BJ (cell line): Measurements from ENCODE around the gene PADI3. TPM values are rescaled to one million over a fixed set of nuclear protein-coding genes. Genes with fewer than 3 reads are reported as not detected.

Experiments
- CTCF ChIA-PET: fragments of 350-600 bp; formaldehyde crosslinking; extraction: SDS; loops from one replicate; lab custom pipeline; 2021; ENCODE audit warnings: antibody characterized with exemption, inconsistent platforms; lab: Yijun Ruan, JAX
- POLR2A ChIA-PET: fragments of 300-600 bp; sonication (Branson Sonifier 250); formaldehyde crosslinking; extraction: SDS; loops from one replicate; lab custom pipeline; 2021; ENCODE audit warnings: antibody characterized with exemption; lab: Charles Lee
- DNase-seq: peaks from one replicate; pipeline ENCODE4 v3.0.0-alpha.2; 2011; ENCODE audit warnings: low read depth
- H3K27me3 ChIP-seq: 2 replicates; pipeline ENCODE4 v1.6.0; 2011; ENCODE audit warnings: low read length; ENCODE audit not compliant: control insufficient read depth, insufficient read depth
- H3K36me3 ChIP-seq: 2 replicates; pipeline ENCODE4 v1.5.1; 2011; ENCODE audit warnings: low read length; ENCODE audit not compliant: control insufficient read depth, insufficient read depth
- H3K4me3 ChIP-seq: 2 replicates; pipeline ENCODE4 v1.5.1; 2011; ENCODE audit warnings: low read depth, mild to moderate bottlenecking, control low read depth, low read length
- polyA plus RNA-seq: library from polyadenylated mRNA; depleted of rRNA; stranded (reverse); fragments of >200 nt; gene quantifications from 2 replicates; pipeline ENCODE4 v1.2.3, GENCODE V29; 2011
- TF ChIP-seq, protein P1 (sequence below): IDR thresholded peaks from 2 replicates; pipeline ENCODE4 v1.5.1; 2011; ENCODE audit warnings: low read depth, mild to moderate bottlenecking, control low read depth, inconsistent platforms, low read length, moderate library complexity; ENCODE audit not compliant: insufficient read depth

The PADI3 gene
- polyA plus RNA-seq, 1 experiment: not detected

DNA sequence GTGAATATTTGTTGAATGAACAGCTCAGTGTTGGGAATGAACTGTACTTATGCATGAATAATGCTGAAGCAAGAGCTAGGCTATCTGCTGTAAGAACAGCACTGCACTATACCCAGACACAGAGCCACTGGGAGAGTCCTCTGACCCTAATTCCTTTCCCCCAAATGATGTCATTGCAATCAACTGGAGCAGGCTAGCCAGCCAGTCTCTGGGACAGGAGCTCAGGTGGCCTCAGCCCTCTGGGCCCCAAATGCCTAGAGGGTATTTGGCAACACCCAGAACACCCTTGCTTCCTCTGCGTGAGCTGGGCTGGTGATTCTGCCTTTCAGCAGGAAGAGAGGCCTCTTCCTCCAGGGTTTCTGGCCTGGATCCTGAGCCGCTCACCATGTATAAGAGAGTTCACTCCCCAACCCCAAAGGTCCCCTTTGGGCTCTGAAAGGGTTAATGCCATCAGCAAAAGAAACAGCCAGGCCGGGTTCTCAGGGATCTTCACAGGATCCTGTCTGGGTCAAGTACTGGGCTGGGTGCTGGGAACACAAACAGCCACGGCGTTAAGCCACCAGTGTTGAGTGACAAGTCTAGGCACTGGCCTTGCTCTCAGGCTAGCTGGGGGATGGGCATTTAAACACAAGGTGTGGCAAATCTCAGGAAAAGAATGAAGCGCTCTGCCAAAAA, 55.4 kb downstream of the PADI3 start:
- Histone ChIP-seq H3K36me3 (no peaks in the 10 kb centered on the region), H3K4me3 (no peak overlapping the region), H3K27me3 (peaks cover 4% of the 10 kb centered on the region; the same call in 1 of the 2 replicates)
- CTCF ChIA-PET: interaction anchor here (1.2 kb wide), 1 partner anchor 33 kb away, joined by 3 read pairs; no protein-coding TSS in a partner anchor
- TF ChIP-seq, protein P1, sequence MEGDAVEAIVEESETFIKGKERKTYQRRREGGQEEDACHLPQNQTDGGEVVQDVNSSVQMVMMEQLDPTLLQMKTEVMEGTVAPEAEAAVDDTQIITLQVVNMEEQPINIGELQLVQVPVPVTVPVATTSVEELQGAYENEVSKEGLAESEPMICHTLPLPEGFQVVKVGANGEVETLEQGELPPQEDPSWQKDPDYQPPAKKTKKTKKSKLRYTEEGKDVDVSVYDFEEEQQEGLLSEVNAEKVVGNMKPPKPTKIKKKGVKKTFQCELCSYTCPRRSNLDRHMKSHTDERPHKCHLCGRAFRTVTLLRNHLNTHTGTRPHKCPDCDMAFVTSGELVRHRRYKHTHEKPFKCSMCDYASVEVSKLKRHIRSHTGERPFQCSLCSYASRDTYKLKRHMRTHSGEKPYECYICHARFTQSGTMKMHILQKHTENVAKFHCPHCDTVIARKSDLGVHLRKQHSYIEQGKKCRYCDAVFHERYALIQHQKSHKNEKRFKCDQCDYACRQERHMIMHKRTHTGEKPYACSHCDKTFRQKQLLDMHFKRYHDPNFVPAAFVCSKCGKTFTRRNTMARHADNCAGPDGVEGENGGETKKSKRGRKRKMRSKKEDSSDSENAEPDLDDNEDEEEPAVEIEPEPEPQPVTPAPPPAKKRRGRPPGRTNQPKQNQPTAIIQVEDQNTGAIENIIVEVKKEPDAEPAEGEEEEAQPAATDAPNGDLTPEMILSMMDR: no peak
- POLR2A ChIA-PET: no interaction called here
- DNase-seq: no peak

- Histone ChIP-seq H3K36me3 (no peaks in the 10 kb centered on the region), H3K4me3 (no peak overlapping the region), H3K27me3 (peaks cover 8% of the 10 kb centered on the region)
- TF ChIP-seq, protein P1: no peak
- CTCF ChIA-PET: interaction anchor here (1.2 kb wide), 1 partner anchor 32 kb away, joined by 3 read pairs; no protein-coding TSS in a partner anchor
- no peak for DNase-seq
- POLR2A ChIA-PET: no interaction called here
These were observed 55.9 kb downstream of the PADI3 start for GRCh38 chr1:17304826-17305175.

DNA sequence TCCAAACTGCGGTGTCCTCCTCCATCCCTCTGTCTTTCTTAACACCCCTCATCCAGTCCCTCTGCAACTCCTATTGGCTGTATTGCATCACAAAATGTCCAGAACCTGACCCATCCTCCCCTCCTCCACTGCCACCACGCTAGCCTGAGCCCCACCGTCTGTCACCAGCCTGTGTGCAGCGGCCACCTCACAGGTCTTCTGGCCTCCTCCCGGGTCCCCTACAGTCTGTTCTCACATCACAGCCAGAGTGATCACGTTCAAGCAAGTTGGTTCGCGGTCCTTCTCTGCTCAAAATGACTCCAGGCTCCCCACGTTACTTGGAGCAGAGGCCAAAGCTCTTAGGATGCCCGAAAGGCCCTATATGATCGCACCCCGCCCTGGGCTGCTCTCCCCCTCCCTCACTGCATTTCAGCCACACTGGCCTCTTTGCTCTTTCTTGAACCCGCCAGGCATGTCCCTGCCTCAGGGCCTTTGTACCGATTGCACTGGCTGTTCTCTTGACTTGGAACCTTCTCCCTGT, 56.7 kb downstream of the PADI3 start:
- Histone ChIP-seq H3K4me3 (no peak overlapping the region), H3K36me3 (no peaks in the 10 kb centered on the region), H3K27me3 (peaks cover 12% of the 10 kb centered on the region)
- ChIA-PET POLR2A (no interaction called here), CTCF (no interaction called here)
- TF ChIP-seq, protein P1: no peak
- DNase-seq: no peak

- Histone ChIP-seq H3K36me3 (no peaks in the 10 kb centered on the region), H3K27me3 (peaks cover 12% of the 10 kb centered on the region), H3K4me3 (no peak overlapping the region)
- ChIA-PET POLR2A (no interaction called here), CTCF (no interaction called here)
- TF ChIP-seq, protein P1: no peak
- no peak for DNase-seq
These were observed 57.5 kb downstream of the PADI3 start for GRCh38 chr1:17306407-17306806.

- POLR2A ChIA-PET: no interaction called here
These were observed 58.0 kb downstream of the PADI3 start for GRCh38 chr1:17306921-17307320.

More at GRCh38 chr1:17306921-17307320, 58.0 kb downstream of the PADI3 start:
- CTCF ChIA-PET: interaction anchor here (1.1 kb wide), 1 partner anchor 70 kb away, joined by 3 read pairs; no protein-coding TSS in a partner anchor
- TF ChIP-seq, protein P1: no peak
- H3K27me3 ChIP-seq: peaks cover 12% of the 10 kb centered on the region
- DNase-seq: no peak
- H3K36me3 ChIP-seq: no peaks in the 10 kb centered on the region
- no peak overlapping the region for H3K4me3 ChIP-seq
